NCI-H187 (cell line): ENCODE data around the gene WDR73.
A peak's percentile ranks its signal among the peaks of the same experiment; 100 is the strongest.

ENCODE experiments used
- DNase-seq, 2 experiments: peaks; one replicate each; lab custom pipeline; 2025; lab: John Stamatoyannopoulos, UW

WDR73 gene

GRCh38 chr15:84611631-84612030, 42.5 kb downstream of the WDR73 start:
- DNase-seq, result no peak

- DNase-seq, result no peak
Measured at GRCh38 chr15:84609818-84610525, 44.1 kb downstream of the WDR73 start.

- no peak for DNase-seq
Measured at GRCh38 chr15:84608707-84609284, 45.3 kb downstream of the WDR73 start.

GRCh38 chr15:84606653-84607120, 47.4 kb downstream of the WDR73 start:
- DNase-seq, result no peak

GRCh38 chr15:84605554-84605882, 48.6 kb downstream of the WDR73 start:
- no peak for DNase-seq

GRCh38 chr15:84604826-84605553, 49.1 kb downstream of the WDR73 start:
- no peak for DNase-seq

- no peak for DNase-seq
Measured at GRCh38 chr15:84603630-84604379, 50.3 kb downstream of the WDR73 start.

GRCh38 chr15:84601555-84601838, 52.6 kb downstream of the WDR73 start:
- no peak for DNase-seq

GRCh38 chr15:84600687-84601554, 53.2 kb downstream of the WDR73 start, which contains the start of gene ZSCAN2:
TSS of gene ZSCAN2 (plus strand) at chr15:84601009. CDS start at chr15:84603928, 2,919 bp downstream.
- DNase-seq, result peak; percentile 73 to 85

GRCh38 chr15:84600331-84600686, 53.8 kb downstream of the WDR73 start:
- peak; percentile 55 to 73 for DNase-seq

GRCh38 chr15:84599906-84600305, 54.2 kb downstream of the WDR73 start:
- no peak for DNase-seq

- DNase-seq, result no peak
Measured at GRCh38 chr15:84598993-84599392, 55.1 kb downstream of the WDR73 start.

- no peak for DNase-seq
Measured at GRCh38 chr15:84598250-84598649, 55.8 kb downstream of the WDR73 start.

- DNase-seq, result no peak
Measured at GRCh38 chr15:84597296-84597695, 56.8 kb downstream of the WDR73 start.

GRCh38 chr15:84595660-84596059, 58.4 kb downstream of the WDR73 start:
- DNase-seq, result no peak

- DNase-seq, result no peak
Measured at GRCh38 chr15:84594617-84595290, 59.3 kb downstream of the WDR73 start.

- DNase-seq, result no peak
Measured at GRCh38 chr15:84591815-84592214, 62.3 kb downstream of the WDR73 start.

GRCh38 chr15:84590406-84590805, 63.7 kb downstream of the WDR73 start:
- no peak for DNase-seq
